ENCODE data around the gene CHCHD3.

Gene CHCHD3

GRCh38 chr7:132780822-132781221, 301.1 kb downstream of the CHCHD3 start:
- no peaks in the 10 kb centered on the region for H3K4me1 ChIP-seq (ENCODE audit: control insufficient read depth in 1 of 2, insufficient read depth in 1 of 2, low read depth in 1 of 2, low read length in 1 of 2)
- H3K27ac ChIP-seq, result no peak overlapping the region
- TF ChIP-seq CTCF (IDR thresholded peaks at IDR 0.05), result no peak
- no peak overlapping the region for H3K4me3 ChIP-seq (ENCODE audit: low read depth in 1 of 2, low read length in 1 of 2)
- H3K36me3 ChIP-seq, result peaks cover 8% of the 10 kb centered on the region
- H3K9me3 ChIP-seq, result no peaks in the 10 kb centered on the region
- no peaks in the 10 kb centered on the region for H3K27me3 ChIP-seq

- no peaks in the 10 kb centered on the region for H3K27me3 ChIP-seq
- TF ChIP-seq CTCF (IDR thresholded peaks at IDR 0.05), result no peak
- no peaks in the 10 kb centered on the region for H3K9me3 ChIP-seq
- no peaks in the 10 kb centered on the region for H3K4me1 ChIP-seq (ENCODE audit: control insufficient read depth in 1 of 2, insufficient read depth in 1 of 2, low read depth in 1 of 2, low read length in 1 of 2)
- peaks cover 3% of the 10 kb centered on the region for H3K36me3 ChIP-seq
- no peak overlapping the region for H3K4me3 ChIP-seq (ENCODE audit: low read depth in 1 of 2, low read length in 1 of 2)
- no peak overlapping the region for H3K27ac ChIP-seq
These were observed 302.7 kb downstream of the CHCHD3 start for GRCh38 chr7:132779164-132779563.

- Histone ChIP-seq H3K4me3 (ENCODE audit: low read depth in 1 of 2, low read length in 1 of 2) (no peak overlapping the region), H3K27ac (no peak overlapping the region), H3K36me3 (peaks cover under 1% of the 10 kb centered on the region), H3K27me3 (no peaks in the 10 kb centered on the region), H3K9me3 (no peaks in the 10 kb centered on the region), H3K4me1 (ENCODE audit: control insufficient read depth in 1 of 2, insufficient read depth in 1 of 2, low read depth in 1 of 2, low read length in 1 of 2) (no peaks in the 10 kb centered on the region)
- TF ChIP-seq CTCF (IDR thresholded peaks at IDR 0.05), result no peak
These were observed 303.1 kb downstream of the CHCHD3 start for GRCh38 chr7:132778761-132779160.

- TF ChIP-seq CTCF (IDR thresholded peaks at IDR 0.05), result no peak
- Histone ChIP-seq H3K27ac (no peak overlapping the region), H3K36me3 (no peaks in the 10 kb centered on the region), H3K9me3 (no peaks in the 10 kb centered on the region), H3K4me1 (ENCODE audit: control insufficient read depth in 1 of 2, insufficient read depth in 1 of 2, low read depth in 1 of 2, low read length in 1 of 2) (no peaks in the 10 kb centered on the region), H3K27me3 (no peaks in the 10 kb centered on the region), H3K4me3 (ENCODE audit: low read depth in 1 of 2, low read length in 1 of 2) (no peak overlapping the region)
These were observed 303.9 kb downstream of the CHCHD3 start for GRCh38 chr7:132777956-132778355.

GRCh38 chr7:132777414-132777813, 304.5 kb downstream of the CHCHD3 start:
- TF ChIP-seq CTCF (IDR thresholded peaks at IDR 0.05), result no peak
- Histone ChIP-seq H3K4me3 (ENCODE audit: low read depth in 1 of 2, low read length in 1 of 2) (no peak overlapping the region), H3K4me1 (ENCODE audit: control insufficient read depth in 1 of 2, insufficient read depth in 1 of 2, low read depth in 1 of 2, low read length in 1 of 2) (no peaks in the 10 kb centered on the region), H3K36me3 (no peaks in the 10 kb centered on the region), H3K9me3 (no peaks in the 10 kb centered on the region), H3K27ac (no peak overlapping the region), H3K27me3 (no peaks in the 10 kb centered on the region)

- H3K4me1 ChIP-seq (ENCODE audit: control insufficient read depth in 1 of 2, insufficient read depth in 1 of 2, low read depth in 1 of 2, low read length in 1 of 2), result no peaks in the 10 kb centered on the region
- no peak overlapping the region for H3K27ac ChIP-seq
- no peaks in the 10 kb centered on the region for H3K9me3 ChIP-seq
- no peak overlapping the region for H3K4me3 ChIP-seq (ENCODE audit: low read depth in 1 of 2, low read length in 1 of 2)
- no peaks in the 10 kb centered on the region for H3K27me3 ChIP-seq
- H3K36me3 ChIP-seq, result no peaks in the 10 kb centered on the region
- TF ChIP-seq CTCF (IDR thresholded peaks at IDR 0.05), result no peak
These were observed 305.8 kb downstream of the CHCHD3 start for GRCh38 chr7:132776048-132776620.
